CD14-positive monocyte (primary cell): ENCODE measurements around the gene GPC1. TPM values are rescaled to one million over a fixed set of nuclear protein-coding genes. Genes with fewer than 3 reads are reported as not detected.

Experiments used
- DNase-seq, 3 donors: peaks; one replicate each; pipeline ENCODE4 v3.0.0-alpha.2; 2011 to 2022
- H2AFZ ChIP-seq: 2 replicates; pipeline ENCODE4 v1.6.0; 2012; ENCODE audit warnings: mild to moderate bottlenecking, low read depth, low read length, inconsistent platforms; ENCODE audit not compliant: insufficient read depth, poor library complexity, severe bottlenecking
- H3K27ac ChIP-seq, 2 donors: 1 replicate in 1 of 2; 2 replicates in 1 of 2; pipeline ENCODE4 v1.5.1; 2012 to 2013; ENCODE audit warnings: low read length in 2 of 2, control low read depth in 1 of 2, inconsistent platforms in 1 of 2, low read depth in 1 of 2, mild to moderate bottlenecking in 1 of 2
- H3K27me3 ChIP-seq, 2 donors: one replicate each; pipeline versions ENCODE4 v1.6.0 to v1.6.1; 2011 to 2013; ENCODE audit warnings: low read length in 2 of 2; ENCODE audit not compliant: control insufficient read depth in 2 of 2, insufficient read depth in 2 of 2
- H3K36me3 ChIP-seq, 2 donors: replicated peaks in 1 of 2; 1 replicate in 1 of 2; 2 replicates in 1 of 2; pipeline versions ENCODE4 v1.5.1 to v1.6.1; 2012 to 2013; ENCODE audit warnings: low read length in 2 of 2, control low read depth in 1 of 2, inconsistent platforms in 1 of 2, mild to moderate bottlenecking in 1 of 2; ENCODE audit not compliant: insufficient read depth in 2 of 2, control insufficient read depth in 1 of 2
- H3K4me1 ChIP-seq, 2 donors: 1 replicate in 1 of 2; 2 replicates in 1 of 2; pipeline versions ENCODE4 v1.5.1 to v1.6.1; 2012 to 2013; ENCODE audit warnings: low read length in 2 of 2, control low read depth in 1 of 2, inconsistent platforms in 1 of 2, mild to moderate bottlenecking in 1 of 2, moderate library complexity in 1 of 2; ENCODE audit not compliant: insufficient read depth in 2 of 2, control insufficient read depth in 1 of 2
- H3K4me2 ChIP-seq: replicated peaks from 2 replicates; pipeline ENCODE3; 2012; ENCODE audit warnings: low read length, moderate library complexity, mild to moderate bottlenecking; ENCODE audit not compliant: poor library complexity, severe bottlenecking; ENCODE audit errors: extremely low read depth
- H3K4me3 ChIP-seq, 3 experiments: fragments of 200-600 bp in 1 of 3; sonication (generic) in 1 of 3; replicated peaks in 1 of 3; 1 replicate in 2 of 3; 2 replicates in 1 of 3; pipeline ENCODE4 v1.5.1; 2011 to 2013; ENCODE audit warnings: low read length in 3 of 3, mild to moderate bottlenecking in 3 of 3, control low read depth in 2 of 3, low read depth in 2 of 3, inconsistent platforms in 1 of 3, moderate library complexity in 1 of 3
- H3K79me2 ChIP-seq: 2 replicates; pipeline ENCODE4 v1.6.0; 2012; ENCODE audit warnings: mild to moderate bottlenecking, control low read depth, inconsistent platforms, low read length, moderate library complexity; ENCODE audit not compliant: insufficient read depth
- H3K9ac ChIP-seq: 2 replicates; pipeline ENCODE4 v1.6.0; 2017; ENCODE audit warnings: low read length, mild to moderate bottlenecking; ENCODE audit not compliant: insufficient read depth, poor library complexity, severe bottlenecking
- H3K9me3 ChIP-seq, 2 donors: replicated peaks in 1 of 2; 1 replicate in 1 of 2; 2 replicates in 1 of 2; pipeline versions ENCODE4 v1.5.1 to v1.6.1; 2012 to 2013; ENCODE audit warnings: low read length in 2 of 2, control low read depth in 1 of 2; ENCODE audit not compliant: control insufficient read depth in 1 of 2, insufficient read depth in 1 of 2
- H4K20me1 ChIP-seq: 2 replicates; pipeline ENCODE4 v1.6.0; 2012; ENCODE audit warnings: mild to moderate bottlenecking, low read length, control low read depth, moderate library complexity; ENCODE audit not compliant: insufficient read depth
- H3K27ac Mint-ChIP-seq, 7 donors: one replicate each; pipeline ENCODE4 v1.8.0; 2020; ENCODE audit warnings: mild to moderate bottlenecking in 7 of 7, mixed read lengths in 7 of 7, moderate library complexity in 6 of 7, inconsistent platforms in 2 of 7
- H3K27me3 Mint-ChIP-seq, 3 donors: one replicate each; pipeline ENCODE4 v1.8.0; 2021 to 2022; ENCODE audit warnings: low read depth in 3 of 3, mild to moderate bottlenecking in 3 of 3, mixed read lengths in 3 of 3, moderate library complexity in 3 of 3, inconsistent platforms in 1 of 3
- H3K36me3 Mint-ChIP-seq, 2 donors: one replicate each; pipeline ENCODE4 v1.8.0; 2020; ENCODE audit warnings: mixed read lengths in 2 of 2, inconsistent platforms in 1 of 2, mild to moderate bottlenecking in 1 of 2
- H3K4me1 Mint-ChIP-seq: one replicate; pipeline ENCODE4 v1.8.0; 2020; ENCODE audit warnings: mild to moderate bottlenecking, mixed read lengths
- H3K4me3 Mint-ChIP-seq, 2 donors: one replicate each; pipeline ENCODE4 v1.8.0; 2020; ENCODE audit warnings: mild to moderate bottlenecking in 2 of 2, mixed read lengths in 2 of 2, moderate library complexity in 1 of 2
- H3K9me3 Mint-ChIP-seq, 7 donors: one replicate each; pipeline ENCODE4 v1.8.0; 2020 to 2022; ENCODE audit warnings: mixed read lengths in 7 of 7, mild to moderate bottlenecking in 6 of 7, moderate library complexity in 6 of 7, inconsistent platforms in 2 of 7
- WGBS: methylation state at CpG from one replicate; pipeline ENCODE4 v1.1.5; 2013; ENCODE audit warnings: missing lambda C conversion rate; ENCODE audit not compliant: insufficient coverage; 5-methylcytosine and 5-hydroxymethylcytosine counted together
- intact Hi-C, 2 donors: fragments of 100-400 bp; cut with micrococcal nuclease; formaldehyde crosslinking; loops; one replicate each; pipeline versions ENCODE4 v1.15.0 to v1.15.1; 2023
- polyA plus RNA-seq, 3 donors: library from polyadenylated mRNA; depleted of rRNA in 1 of 3; unstranded in 2 of 3; stranded (reverse) in 1 of 3; fragments of 300-500 nt in 2 of 3; fragments of >200 nt in 1 of 3; fragmentation: Illumina TruSeq in 2 of 3; gene quantifications; 1 replicate in 2 of 3; 2 replicates in 1 of 3; pipeline ENCODE4 v1.2.3, GENCODE V29; 2012 to 2021
- TF ChIP-seq, protein P1 (sequence below): fragments of 200-600 bp; IDR thresholded peaks from one replicate; pipeline ENCODE4 v1.8.0; 2022; ENCODE audit warnings: antibody characterized with exemption, mild to moderate bottlenecking

Gene GPC1
- polyA plus RNA-seq, 3 donors, result 0.08 TPM; not detected in 2

DNA sequence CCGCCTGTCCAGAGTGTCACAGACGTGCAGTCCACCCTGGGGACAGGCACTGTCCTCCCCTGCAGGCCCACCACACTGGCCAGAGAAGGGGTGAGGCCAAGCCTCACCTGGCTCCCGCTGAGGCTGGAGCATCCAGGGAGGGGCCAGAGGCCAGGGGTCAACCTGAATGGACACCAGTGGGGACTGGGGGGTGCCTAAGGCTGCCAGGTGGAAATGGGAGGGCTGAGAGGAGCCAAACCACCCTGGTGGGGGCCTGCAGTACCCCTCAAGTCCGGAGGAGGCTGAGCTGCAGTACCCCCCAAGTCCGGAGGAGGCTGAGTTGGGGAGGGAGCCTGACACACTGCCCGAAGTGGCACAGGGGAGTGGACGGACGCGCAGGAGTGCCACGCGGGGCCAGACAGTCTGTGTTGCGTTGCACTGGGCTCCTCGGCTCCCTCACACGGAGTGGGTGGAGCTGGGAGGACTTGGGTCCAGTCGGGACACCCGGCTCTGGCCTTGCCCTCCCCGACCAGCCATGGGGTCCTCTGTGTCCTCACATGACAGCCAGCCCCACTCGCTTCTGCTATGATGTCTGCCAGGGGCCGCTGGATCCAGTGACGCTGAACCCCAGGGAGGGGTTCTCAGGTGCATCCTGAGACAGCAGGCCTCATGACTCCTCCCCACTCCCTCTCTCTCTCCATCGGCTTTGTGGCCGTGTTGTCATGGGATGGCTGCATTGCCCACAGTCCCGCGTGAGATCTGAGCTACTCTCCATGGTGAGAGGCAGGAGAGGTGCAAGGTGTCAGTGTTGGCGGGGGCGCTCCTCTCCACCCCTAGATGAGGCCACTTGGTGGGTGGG, 22.3 kb upstream of the GPC1 start:
- H4K20me1 ChIP-seq, result no peaks in the 10 kb centered on the region
- peak overlapping the region in 1 of 7 donors; percentile 65 for H3K27ac Mint-ChIP-seq
- no peaks in the 10 kb centered on the region for H3K36me3 Mint-ChIP-seq
- H3K4me2 ChIP-seq, result no peak overlapping the region
- no peak overlapping the region for H3K27ac ChIP-seq
- H3K27me3 Mint-ChIP-seq, result peaks cover 3 to 5% (median 4%) of the 10 kb centered on the region in 3 donors
- intact Hi-C loops, result no loop called here
- H3K4me1 Mint-ChIP-seq, result no peaks in the 10 kb centered on the region
- TF ChIP-seq, protein P1, sequence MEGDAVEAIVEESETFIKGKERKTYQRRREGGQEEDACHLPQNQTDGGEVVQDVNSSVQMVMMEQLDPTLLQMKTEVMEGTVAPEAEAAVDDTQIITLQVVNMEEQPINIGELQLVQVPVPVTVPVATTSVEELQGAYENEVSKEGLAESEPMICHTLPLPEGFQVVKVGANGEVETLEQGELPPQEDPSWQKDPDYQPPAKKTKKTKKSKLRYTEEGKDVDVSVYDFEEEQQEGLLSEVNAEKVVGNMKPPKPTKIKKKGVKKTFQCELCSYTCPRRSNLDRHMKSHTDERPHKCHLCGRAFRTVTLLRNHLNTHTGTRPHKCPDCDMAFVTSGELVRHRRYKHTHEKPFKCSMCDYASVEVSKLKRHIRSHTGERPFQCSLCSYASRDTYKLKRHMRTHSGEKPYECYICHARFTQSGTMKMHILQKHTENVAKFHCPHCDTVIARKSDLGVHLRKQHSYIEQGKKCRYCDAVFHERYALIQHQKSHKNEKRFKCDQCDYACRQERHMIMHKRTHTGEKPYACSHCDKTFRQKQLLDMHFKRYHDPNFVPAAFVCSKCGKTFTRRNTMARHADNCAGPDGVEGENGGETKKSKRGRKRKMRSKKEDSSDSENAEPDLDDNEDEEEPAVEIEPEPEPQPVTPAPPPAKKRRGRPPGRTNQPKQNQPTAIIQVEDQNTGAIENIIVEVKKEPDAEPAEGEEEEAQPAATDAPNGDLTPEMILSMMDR, result no peak
- no peak overlapping the region for H3K4me3 ChIP-seq
- 94% methylated on average over 20 of the region's 26 CpGs for WGBS
- H3K36me3 ChIP-seq, result no peaks in the 10 kb centered on the region
- H3K79me2 ChIP-seq, result no peaks in the 10 kb centered on the region
- no peak overlapping the region for H3K9ac ChIP-seq
- peaks cover 0 to 2% (median 0%) of the 10 kb centered on the region in 7 donors for H3K9me3 Mint-ChIP-seq
- DNase-seq, result no peak
- peaks cover under 1% of the 10 kb centered on the region in 2 donors for H3K9me3 ChIP-seq
- H3K4me3 Mint-ChIP-seq, result no peak overlapping the region
- no peaks in the 10 kb centered on the region for H3K4me1 ChIP-seq
- no peaks in the 10 kb centered on the region for H3K27me3 ChIP-seq
- no peak overlapping the region for H2AFZ ChIP-seq

DNA sequence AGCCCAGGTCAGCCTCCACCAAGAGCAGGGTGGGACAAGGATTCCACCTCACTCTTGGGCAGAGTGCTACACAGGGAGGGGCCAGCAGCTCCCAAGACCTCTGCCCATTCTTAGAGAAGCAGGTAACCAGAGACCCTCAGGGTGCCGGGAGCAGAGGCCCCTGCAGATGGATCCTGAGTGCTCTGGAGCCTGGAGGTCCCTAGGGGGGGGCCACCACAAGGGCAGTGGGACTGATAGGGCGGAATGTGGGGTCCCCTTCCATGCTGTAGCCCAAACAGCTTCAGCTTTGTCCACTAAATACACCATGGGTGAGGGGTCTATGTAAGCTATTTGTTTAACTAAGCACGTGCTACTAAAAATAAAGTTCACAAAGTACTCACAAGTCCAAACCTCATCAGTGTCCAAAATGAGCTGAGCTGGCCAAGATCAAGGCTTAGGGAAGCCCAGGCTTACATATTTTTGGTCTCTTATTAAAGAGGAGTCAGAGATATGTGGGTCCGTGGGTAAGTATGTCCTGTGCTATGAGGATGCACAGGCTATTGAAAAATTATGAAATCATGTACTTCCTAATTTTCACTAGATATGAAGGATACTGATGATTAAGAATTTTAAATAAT, 21.5 kb upstream of the GPC1 start:
- H3K9me3 Mint-ChIP-seq, result peaks cover 4 to 8% (median 6%) of the 10 kb centered on the region in 7 donors
- Histone ChIP-seq H3K9me3 (peaks cover 7 to 8% of the 10 kb centered on the region in 2 donors), H3K4me3 (no peak overlapping the region), H3K4me2 (no peak overlapping the region), H3K27ac (no peak overlapping the region), H3K27me3 (no peaks in the 10 kb centered on the region), H3K36me3 (no peaks in the 10 kb centered on the region), H3K79me2 (no peaks in the 10 kb centered on the region), H2AFZ (no peak overlapping the region), H4K20me1 (no peaks in the 10 kb centered on the region), H3K4me1 (no peaks in the 10 kb centered on the region), H3K9ac (no peak overlapping the region)
- peaks cover under 1 to 5% (median 3%) of the 10 kb centered on the region in 3 donors for H3K27me3 Mint-ChIP-seq
- no peaks in the 10 kb centered on the region for H3K4me1 Mint-ChIP-seq
- H3K36me3 Mint-ChIP-seq, result no peaks in the 10 kb centered on the region
- H3K4me3 Mint-ChIP-seq, result no peak overlapping the region
- H3K27ac Mint-ChIP-seq, result no peak overlapping the region
- TF ChIP-seq, protein P1, result no peak
- no peak for DNase-seq
- intact Hi-C loops, result no loop called here
- no CpG with 5 or more reads among the region's 4 CpGs for WGBS
